GM12864 (cell line): ENCODE measurements around the gene SPOCK1.
"Not testable (repeated sequence)": the region's sequence is repeated elsewhere in the genome, so short reads cannot be mapped to it uniquely, and the experiment has no call there.

Experiments used
- DNase-seq: peaks from one replicate; pipeline ENCODE4 v3.0.0-alpha.2; 2011; ENCODE audit warnings: low read depth
- H3K4me3 ChIP-seq: 2 replicates; pipeline ENCODE4 v1.5.1; 2011; ENCODE audit warnings: mild to moderate bottlenecking, low read depth, low read length, control low read depth
- CTCF ChIP-seq: IDR thresholded peaks from 2 replicates; pipeline ENCODE4 v1.5.1; 2011; ENCODE audit warnings: low read depth, mild to moderate bottlenecking, moderate library complexity, low read length, control low read depth, inconsistent platforms; ENCODE audit errors: missing control alignments

Gene SPOCK1

GRCh38 chr5:136957428-136957827 lies 541.7 kb downstream of the SPOCK1 start:
- DNase-seq = no peak
- TF ChIP-seq CTCF = no peak
- H3K4me3 ChIP-seq = no peak overlapping the region

- not testable (repeated sequence) for H3K4me3 ChIP-seq, DNase-seq
These were observed 545.0 kb downstream of the SPOCK1 start for GRCh38 chr5:136954142-136954541.

- DNase-seq, H3K4me3 ChIP-seq: not testable (repeated sequence)
These were observed 545.6 kb downstream of the SPOCK1 start for GRCh38 chr5:136953346-136954069.

GRCh38 chr5:136927571-136927970 lies 571.6 kb downstream of the SPOCK1 start:
- no peak overlapping the region for H3K4me3 ChIP-seq
- no peak for TF ChIP-seq CTCF
- no peak for DNase-seq

GRCh38 chr5:136926073-136926472 lies 573.1 kb downstream of the SPOCK1 start:
- no peak overlapping the region for H3K4me3 ChIP-seq
- no peak for DNase-seq
- TF ChIP-seq CTCF = no peak
